Hematopoietic multipotent progenitor cell treated with erythropoietin and hydrocortisone succinate and interleukin-3 and kit ligand, for 17 days (in vitro differentiated cells): ENCODE data around the gene CRLF3.

Source experiments
- DNase-seq: peaks from one replicate; pipeline ENCODE4 v3.0.0-alpha.2; 2015; ENCODE audit warnings: low spot score

Gene CRLF3, protein sequence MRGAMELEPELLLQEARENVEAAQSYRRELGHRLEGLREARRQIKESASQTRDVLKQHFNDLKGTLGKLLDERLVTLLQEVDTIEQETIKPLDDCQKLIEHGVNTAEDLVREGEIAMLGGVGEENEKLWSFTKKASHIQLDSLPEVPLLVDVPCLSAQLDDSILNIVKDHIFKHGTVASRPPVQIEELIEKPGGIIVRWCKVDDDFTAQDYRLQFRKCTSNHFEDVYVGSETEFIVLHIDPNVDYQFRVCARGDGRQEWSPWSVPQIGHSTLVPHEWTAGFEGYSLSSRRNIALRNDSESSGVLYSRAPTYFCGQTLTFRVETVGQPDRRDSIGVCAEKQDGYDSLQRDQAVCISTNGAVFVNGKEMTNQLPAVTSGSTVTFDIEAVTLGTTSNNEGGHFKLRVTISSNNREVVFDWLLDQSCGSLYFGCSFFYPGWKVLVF

DNA sequence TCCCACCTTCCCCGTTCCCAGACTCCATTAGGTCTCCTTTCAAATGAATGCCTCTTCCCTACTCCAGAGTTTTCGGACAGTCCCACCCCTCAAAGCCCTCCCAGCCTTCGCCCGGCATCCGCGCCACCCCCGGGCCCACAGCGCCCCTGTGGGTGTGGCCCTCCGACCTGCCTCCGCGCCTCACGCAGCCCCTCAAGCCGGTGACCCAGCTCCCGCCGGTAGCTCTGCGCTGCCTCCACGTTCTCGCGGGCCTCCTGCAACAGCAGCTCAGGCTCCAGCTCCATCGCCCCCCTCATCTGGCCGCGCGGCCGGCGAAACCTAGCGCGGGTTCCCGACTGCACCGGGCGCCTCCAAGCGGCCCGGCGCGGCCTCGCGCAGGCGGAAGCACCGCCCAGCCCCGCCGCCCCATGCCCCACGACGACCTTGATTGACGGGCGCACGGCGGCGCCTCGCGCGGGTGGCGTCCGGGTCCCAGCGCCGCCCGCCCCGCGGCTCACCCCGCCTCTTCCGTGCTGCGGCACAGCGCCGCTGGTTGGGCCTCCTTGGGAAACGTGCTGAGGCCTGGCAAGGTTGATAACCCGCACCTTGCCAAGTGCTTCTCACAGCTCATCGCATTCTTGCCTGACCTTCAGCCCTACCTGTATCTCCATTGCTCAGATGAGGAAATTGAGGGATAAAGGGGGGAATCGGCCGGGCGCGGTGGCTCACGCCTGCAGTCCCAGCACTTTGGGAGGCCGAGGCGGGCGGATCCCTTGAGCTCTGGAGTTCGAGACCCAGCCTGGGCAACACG lies at the start of gene CRLF3:
CRLF3 (minus strand) TSS at position 337 of the 790 bp plus-strand sequence; CDS start at position 296, 41 bp downstream.
- peak; percentile 92 for DNase-seq

DNA sequence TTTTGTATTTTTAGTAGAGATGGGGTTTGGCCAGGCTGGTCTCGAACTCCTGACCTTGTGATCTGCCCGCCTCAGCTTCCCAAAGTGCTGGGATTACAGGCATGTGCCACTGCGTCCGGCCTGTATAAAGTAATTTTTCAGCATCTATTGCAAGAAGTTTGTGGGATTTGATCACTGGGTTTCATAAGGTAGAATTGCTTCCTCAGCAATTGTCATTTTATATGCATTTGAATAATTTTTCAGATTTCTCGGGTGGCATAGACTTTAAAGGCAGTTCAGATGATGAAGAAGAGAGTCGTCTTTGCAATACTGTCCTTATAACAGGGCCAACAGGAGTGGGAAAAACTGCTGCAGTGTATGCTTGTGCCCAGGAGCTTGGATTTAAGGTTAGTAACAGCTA lies 44.5 kb upstream of the CRLF3 start:
- DNase-seq: no peak

DNA sequence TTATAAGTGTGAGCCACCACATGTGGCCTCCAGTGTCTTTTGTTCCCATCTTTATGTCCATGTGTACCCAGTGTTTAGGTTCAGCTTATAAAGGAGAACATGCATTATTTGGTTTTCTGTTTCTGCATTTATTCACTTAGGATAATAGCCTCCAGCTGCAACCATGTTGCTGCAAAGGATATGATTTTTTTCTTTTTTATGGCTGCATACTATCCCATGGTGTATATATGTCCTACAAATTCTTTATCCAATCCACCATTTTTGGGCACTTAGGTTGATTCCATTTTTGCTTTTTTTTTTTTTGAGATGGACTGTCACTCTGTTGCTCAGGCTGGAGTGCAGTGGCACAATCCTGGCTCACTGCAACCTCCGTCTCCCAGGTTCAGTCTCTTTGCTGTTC lies 40.1 kb upstream of the CRLF3 start:
- no peak for DNase-seq

DNA sequence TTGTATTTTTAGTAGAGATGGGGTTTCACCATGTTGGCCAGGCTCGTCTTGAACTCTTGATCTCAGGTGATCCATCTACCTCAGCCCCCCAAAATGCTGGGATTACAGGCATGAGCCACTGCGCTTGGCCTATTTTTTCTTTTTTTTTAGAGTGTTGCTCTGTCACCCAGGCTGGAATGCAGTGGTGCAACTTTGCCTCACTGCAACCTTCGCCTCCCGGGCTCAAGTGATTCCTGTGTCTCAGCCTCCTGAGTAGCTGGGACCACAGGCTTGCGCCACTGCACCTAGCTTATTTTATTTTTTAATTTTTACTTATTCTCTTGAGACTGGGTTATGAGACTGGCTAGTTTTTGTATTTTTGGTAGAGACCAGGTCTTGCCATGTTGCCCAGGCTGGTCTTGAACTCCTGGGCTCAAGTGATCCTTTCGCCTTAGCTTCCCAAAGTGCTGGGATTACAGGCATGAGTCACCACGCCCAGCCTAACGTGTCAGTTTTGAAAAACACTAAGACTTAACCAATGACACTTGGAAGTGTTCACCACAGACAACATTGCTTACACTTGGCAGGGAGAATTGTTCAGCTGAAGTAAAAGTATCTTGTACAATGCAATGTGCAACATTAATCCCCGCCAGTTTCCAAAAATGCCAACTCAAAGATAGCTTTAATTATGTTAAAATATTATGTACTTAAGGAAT lies 34.2 kb upstream of the CRLF3 start:
- DNase-seq: no peak

DNA sequence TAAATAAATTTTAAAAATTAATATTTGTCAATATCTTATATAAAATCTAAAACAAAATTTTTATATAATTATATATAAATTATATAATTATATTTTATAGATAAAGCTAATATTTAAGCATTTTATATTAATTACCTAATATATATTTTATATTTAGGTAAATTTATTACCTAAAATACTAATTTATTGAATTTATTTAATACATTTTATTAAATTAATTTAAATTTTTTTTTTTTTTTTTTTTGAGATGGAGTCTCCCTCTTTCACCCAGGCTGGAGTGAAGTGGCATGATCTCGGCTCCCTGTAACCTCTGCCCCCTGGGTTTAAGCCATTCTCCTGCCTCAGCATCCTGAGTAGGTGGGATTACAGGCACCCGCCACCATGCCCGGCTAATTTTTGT lies 29.7 kb upstream of the CRLF3 start:
- DNase-seq: no peak

DNA sequence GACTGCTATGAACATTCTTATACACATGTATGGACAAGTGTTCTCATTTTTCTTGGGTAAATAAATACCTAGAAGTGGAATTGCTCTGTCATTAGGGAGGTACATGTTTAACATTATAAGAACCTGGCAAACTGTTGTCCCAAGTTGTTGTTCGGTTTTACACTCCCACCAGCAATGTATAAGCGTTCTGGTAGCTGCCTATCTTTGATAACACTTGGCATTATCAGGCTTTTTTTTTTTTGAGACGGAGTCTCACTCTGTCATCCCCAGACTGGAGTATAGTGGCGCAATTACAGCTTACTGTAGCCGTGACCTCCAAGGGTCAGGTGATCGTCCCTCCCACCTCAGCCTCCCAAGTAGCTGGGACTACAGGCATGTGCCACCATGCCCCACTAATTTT lies 23.5 kb upstream of the CRLF3 start:
- DNase-seq: peak; percentile 24

DNA sequence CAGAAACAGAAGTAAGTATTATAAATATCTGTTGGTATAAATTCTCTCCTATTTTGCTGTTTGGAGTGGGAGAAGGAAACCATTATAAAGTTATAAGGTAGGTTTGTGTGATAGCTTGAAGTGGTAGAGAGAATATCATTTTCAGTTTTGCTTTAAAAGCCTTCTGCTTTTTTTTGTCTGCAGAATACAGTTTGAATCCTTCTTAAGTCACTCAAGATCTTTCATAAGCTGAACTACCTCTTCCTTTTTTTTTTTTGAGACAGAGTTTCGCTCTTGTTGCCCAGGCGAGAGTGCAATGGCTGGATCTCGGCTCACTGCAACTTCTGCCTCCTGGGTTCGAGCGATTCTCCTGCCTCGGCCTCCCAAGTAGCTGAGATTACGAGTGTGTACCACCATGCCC lies 16.3 kb upstream of the CRLF3 start:
- no peak for DNase-seq

DNA sequence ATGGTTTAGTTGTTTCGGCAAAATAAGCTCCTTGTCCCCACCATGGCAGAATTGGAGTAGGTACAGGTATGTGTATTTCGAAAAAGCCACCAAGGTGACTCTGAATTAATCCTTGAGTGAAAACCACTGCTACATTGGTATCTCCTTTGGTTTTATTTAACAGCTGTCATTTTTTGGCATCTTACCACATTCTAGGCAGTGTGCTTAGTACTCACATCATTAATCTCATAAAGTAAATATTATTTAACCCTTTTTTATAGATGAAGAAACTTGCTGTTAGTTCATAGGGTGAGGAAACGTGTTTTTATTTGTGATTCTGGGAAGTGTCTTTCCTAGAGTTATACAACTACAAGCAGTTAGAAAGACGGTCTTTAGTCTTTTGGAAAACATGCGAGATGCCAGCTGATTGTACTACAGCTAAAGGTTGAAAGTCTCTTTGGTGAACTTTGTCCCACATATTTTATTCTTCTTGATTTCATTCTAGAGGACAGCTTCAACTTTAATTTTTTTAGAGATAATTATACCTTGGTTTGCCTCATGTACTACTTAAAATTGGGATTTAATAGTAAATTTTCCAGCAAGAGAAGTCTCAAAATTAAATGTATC lies 13.8 kb upstream of the CRLF3 start:
- DNase-seq: no peak

DNA sequence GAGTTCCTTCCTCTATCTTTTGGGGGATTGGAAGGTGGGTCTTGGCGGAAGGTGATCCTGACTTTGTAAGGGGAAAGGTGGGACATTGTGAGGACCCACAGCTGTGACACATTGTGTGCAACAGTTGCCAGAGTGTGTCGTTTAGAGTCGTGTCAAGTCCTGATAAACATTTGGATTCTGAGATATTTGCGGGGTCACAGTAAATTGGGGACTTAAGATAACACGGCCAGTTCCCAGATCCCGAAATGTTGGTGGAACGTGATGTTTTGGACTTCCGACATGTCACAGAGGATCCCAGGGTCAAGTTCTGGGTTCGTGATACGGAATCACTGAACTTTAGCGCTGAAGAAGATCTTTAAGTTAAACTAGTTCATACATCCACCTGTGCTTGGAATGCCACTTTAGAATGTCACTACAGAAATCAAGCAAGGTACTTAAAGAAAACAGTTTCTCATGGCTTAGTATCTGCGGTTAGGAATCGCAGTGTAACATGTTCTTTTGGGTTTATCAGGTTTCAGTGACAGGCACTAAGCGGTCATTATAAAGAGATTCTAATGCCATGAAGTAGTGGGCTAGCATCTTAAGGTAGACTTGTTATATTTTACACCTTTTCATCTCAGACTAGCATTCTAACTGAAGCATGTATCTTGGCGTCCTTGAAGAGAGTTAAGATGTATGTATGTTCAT lies 8.1 kb upstream of the CRLF3 start:
- DNase-seq: peak; percentile 30

DNA sequence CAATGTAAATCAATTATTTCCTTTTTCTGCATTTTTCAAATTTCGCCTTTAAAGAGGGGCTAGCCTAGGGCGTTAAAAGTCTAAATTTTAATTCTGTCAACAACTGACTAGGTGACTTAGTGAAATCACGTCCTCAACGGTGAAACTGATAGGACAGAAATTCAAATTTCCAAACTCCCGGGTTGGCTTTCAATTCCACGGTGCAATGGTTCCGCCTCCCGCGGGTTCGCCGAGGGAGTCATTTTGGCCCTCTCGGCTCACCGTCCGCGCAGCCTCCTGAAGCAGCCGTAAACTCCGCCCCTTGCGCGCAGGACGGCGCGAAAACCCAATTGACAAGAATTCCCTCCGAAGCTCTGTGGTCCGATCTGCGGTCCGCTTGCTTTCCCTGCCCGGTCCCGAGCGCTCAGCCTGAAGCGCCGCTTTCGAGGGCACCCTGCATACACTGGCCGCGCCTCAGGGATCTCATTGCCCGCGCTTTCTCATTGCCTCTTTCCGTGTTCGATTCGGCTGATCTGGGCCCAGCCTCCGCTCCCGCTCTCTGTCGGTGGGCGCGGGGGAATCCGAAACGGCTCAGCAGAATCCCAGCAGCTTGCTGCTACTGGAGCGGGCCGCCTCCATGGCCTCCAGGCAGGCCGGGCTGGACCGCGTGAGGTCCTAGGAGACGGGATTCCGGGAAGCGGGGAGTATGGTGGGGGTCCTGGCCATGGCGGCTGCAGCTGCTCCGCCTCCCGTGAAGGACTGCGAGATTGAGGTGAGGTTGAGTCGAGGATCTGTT lies 7.4 kb upstream of the CRLF3 start, which contains the start of gene ATAD5:
ATAD5 (plus strand) TSS at position 304 of the 775 bp plus-strand sequence; CDS start at position 686, 382 bp downstream.
- DNase-seq: peak; percentile 86

DNA sequence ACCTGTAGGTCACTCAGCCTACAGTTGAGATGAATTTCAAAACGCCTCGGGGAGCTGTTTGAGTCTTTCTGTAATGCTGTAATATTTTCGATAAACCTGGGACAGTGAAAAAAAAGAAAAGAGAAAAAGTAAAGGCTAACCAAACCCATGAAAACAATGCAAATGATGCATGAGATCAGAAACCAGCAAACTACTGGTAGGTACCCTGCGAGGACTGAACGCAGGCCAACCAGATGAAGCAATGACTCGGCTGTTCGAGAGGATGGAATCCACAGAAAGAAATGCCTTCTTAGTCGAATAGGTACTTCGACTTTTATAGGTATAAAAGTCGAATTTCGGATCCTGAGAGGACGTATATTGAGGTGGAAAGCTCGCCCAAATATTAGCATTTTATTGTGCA lies 6.8 kb upstream of the CRLF3 start:
- no peak for DNase-seq

DNA sequence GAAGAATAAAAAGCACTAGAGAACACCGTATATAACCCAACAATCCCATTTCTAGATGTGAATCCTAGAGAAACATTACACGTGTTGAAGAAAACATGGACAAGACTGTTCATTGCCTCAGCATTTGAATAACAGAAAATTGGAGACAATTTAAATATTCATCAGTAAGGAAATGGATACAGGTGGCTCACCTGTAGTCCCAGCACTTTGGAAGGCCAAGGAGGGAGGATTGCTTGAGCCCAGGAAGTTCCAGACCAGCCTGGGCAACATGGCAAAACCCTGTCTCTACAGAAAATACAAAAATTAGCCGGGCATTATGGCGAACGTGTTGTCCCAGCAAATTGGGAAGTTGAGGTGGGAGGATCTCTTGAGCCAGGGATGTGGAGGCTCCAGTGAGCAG lies 4.5 kb upstream of the CRLF3 start:
- no peak for DNase-seq

DNA sequence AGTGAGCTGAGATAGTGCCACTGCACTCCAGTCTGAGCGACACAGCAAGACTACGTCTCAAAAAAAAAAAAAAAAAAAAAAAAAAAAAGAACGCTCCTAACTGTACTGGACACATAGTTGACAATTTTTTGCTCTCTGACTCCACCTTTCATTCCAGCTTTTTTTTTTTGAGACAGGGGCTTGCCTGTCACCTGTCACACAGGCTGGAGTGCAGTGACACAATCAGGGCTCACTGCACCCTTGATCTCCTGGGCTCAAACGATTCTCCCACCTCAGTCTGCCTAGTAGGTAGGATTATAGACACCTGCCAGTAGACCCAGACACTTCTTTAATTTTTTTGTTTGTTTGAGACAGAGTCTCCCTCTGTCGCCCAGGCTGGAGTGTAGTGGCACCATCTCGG lies 2.6 kb upstream of the CRLF3 start:
- no peak for DNase-seq

DNA sequence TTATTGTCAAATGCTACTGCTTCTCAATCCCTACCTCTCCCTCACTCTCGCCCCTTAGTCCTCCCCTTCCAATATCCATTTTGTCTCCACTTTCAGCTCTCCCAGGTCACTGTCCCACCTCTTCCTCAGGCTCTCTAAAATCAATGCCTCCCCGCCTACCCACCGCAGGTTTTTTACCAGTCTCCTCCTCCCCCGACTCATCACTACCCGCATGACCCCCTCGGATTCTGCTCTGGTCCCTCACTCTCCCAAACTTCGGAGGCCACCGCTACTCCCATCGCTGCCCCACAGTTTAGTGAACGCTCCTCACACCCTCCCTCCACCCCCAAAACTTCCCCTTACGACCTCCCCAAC lies 513 bp downstream of the CRLF3 start:
- DNase-seq: no peak

DNA sequence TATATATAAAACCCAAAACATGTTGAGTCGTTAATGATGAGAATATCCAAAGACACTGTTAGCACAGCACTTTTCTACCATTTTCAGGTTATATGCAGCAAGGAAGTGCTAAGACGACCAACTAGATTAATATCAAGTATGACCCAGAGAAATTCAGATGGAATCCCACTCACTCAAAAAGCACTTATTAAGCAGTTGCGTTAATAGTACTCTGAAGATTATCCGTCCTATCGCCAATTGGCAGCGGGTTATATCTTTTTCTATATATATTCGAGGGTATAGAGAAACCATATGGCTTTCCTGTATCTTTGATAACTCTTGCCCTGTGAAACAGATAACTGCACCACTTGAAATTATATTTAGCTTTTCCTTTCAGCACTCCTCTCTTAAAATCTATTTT lies 1.1 kb downstream of the CRLF3 start:
- DNase-seq: peak; percentile 55

DNA sequence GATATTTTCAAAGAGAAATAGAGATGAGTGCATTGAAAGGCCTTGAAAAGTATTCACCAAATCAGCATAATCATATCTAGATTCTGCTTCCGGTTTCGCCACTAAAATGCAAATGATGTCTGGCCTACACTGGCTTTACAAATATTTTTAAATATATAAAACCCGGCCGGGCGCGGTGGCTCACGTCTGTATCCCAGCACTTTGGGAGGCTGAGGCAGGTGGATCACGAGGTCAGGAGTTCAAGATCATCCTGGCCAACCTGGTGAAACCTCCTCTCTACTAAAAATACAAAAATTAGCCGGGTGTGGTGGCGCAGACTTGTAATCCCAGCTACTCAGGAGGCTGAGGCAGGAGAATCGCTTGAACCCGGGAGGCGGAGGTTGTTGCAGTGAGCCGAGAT lies 1.6 kb downstream of the CRLF3 start:
- peak; percentile 41 for DNase-seq

DNA sequence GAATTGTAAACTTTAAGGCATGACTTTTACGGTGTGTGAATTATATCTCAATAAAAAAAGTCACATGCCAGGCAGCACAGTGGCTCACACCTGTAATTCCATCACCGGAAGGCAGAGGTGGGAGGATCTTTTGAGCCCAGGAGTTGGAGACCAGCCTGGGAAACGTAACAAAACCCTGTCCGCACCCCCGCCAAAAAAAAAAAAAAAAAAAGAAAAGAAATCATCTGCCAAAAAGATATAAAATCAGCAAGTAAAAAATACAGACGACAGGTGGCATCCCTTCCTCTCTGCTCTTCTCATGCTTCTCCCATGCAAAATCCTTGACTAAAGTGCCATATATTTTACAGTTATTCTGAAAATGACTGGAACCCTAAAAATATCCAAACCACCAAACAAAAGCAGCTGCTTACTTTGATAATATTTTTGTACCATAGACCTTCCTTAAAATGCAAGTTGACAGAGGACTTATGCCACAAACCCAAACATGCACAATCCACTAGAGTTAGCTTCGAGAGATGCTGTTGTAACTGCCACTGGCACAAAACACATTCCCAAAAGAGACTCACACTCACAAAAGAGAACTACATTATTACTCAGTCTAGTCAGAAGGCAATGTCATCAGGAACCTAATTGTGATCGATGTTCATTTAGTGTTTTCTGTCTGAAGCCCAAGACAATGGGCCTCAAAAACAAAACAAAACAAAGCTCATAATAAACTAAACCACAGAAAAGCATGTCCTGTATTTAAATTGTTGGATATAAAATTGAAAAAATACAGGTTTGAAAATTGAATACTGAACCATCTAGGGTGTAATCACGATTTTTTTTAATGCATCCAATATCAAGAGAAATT lies 2.4 kb downstream of the CRLF3 start:
- DNase-seq: peak; percentile 26

DNA sequence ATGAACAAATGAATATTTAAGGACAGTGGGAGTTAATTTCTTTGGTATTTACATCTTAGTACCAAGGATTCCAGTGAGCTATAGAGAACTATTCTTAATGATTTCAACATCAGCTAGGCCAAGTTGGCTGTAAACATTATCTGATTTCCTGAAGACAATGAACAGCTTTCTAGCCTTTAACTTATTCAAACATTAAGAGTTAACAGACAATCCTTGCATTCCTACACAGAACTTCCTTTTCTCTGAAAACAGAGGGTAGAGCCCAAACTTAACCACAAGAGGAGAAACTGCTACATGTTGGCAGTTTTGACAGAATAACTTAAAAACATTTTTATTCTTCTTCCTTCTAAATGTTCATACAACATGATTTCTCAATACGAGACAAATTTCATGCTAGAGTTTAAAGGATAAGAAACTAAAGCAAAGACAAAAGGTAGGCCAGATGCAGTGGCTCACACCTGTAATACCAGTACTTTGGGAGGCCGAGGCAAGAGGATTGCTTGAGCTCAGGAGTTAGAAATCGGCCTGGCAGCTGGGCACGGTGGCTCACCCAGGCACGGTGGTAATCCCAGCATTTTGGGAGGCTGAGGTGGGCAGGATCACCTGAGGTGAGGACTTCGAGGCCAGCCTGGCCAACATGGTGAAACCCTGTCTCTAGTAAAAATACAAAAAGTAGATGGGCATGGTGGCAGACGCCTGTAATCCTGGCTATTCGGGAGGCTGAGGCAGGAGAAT lies 4.4 kb downstream of the CRLF3 start:
- DNase-seq: no peak

DNA sequence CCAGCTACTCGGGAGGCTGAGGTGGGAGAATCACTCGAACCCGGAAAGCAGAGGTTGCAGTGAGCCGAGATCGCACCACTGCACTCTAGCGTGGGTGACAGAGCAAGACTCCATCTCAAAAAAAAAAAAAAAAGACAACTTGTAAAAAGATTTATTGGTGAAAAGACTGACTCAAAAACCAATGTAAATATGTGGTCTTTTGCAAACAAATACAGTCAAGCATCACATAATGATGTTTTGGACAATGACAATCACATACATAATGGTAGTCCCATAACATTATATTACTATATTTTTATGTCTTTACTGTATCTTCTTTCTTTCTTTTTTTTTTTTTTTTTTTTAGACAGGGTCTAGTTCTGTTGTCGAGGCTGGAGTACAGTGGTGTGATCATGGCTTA lies 8.3 kb downstream of the CRLF3 start:
- no peak for DNase-seq
